Fibroblast of skin of right biceps (primary cell): ENCODE data around the gene PGLYRP1.
A peak's percentile ranks its signal among the peaks of the same experiment; 100 is the strongest.

Experiments
- DNase-seq: peaks from one replicate; pipeline ENCODE4 v3.0.0-alpha.2; 2013

Gene PGLYRP1

GRCh38 chr19:46031781-46032596 is 9.1 kb upstream of the PGLYRP1 start:
- DNase-seq, result no peak

- DNase-seq, result no peak
Measured at GRCh38 chr19:46030812-46031550, 8.1 kb upstream of the PGLYRP1 start.

- DNase-seq, result no peak
Measured at GRCh38 chr19:46025835-46026234, 3.0 kb upstream of the PGLYRP1 start.

DNA sequence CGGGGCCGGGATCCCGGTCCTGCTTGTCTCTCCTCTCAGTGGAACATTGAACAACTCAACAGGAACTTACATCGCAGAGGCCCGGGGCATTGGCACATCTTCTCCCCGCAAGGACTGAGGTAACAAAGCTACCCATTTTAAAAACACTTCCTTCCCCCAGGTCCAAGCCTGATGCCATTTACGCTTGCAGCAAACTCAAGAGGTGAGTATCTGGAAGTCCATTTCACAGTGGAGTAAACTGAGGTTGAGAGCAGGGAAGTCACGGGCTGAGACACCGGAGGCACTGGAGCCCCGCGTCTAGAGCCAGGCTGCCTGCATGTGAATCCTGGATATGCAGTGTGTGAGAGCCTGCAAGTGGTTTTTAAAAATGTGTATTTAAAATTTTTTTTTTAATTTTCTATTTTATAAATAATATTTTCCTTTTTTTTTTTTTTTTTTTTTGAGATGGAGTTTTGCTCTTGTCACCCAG is 492 bp upstream of the PGLYRP1 start:
- no peak for DNase-seq

DNA sequence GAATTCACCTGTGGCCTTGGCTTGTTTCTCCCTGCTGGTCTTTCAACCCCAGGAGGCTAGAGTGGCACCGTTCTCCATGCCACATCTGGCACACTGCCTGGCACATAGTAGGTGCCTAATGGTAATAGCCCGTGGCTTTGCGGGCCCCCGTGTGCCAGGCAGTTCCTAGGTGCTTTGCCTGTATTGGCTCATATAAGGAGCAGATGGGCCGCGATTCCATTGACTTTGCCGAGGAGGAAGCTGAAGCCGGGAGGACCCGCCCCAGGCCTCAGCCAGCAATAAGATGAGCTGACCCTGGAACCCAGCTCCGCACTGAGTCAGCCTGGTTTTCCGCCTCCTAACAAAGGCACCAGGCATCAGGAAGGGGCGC is 807 bp downstream of the PGLYRP1 start:
- DNase-seq, result no peak

DNA sequence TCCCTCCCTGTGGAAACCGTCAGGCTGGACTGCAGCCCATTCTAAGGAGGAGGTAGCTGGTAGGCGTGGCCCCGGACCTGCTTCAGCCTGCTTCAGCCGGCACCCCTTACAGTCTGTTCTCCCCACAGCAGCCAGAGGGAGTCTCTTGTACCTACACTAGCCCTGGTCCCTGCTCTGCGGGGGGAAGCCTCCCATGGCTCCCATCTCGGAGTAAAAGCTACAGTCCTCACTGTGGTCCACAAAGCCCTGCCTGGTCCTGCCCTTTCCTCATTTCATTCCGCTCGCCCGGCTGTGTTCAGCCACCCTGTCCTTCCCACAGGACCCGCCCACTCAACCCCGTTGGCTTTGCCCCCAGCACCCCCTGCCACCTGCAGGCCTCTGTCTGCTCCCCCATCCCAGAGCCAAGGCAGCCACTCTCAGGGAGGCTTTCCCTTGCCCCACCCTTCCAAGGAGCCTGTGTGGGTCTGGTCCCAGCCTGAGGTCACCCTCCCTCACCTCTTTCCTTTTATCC is 1.3 kb downstream of the PGLYRP1 start:
- no peak for DNase-seq

DNA sequence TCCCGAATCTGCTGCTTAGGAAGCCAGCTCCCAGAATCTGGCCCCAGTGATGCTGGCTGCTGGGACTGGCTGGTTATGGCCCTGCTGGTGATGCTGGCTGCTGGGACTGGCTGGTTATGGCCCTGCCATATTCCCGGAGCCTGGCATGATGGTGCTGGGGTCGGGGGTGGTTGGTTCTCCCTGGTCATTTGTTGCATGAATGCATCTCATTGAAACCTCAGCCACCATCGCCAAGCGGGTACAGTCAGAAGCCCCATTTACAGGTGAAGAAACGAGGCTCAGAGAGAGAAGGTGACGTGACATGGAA is 2.1 kb downstream of the PGLYRP1 start:
- no peak for DNase-seq

DNA sequence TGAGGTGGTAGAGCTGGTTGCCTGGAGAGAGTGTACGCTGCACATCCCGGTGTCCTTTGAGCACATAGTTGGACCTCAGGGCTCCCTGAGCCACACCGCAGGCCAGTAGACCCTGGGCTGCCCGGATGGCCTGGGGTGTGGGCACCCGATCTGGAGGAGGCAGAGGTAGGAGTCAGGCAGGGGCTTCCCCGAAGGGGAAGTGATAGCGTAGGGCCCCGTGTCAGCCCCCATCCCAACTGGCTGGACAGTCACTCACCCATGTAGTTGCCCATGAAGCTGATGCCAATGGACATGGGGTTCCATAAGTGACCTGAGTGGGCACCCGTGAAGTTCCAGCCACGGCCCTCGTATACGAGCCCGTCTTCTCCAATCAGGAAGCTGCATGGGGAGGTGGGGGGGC is 3.6 kb downstream of the PGLYRP1 start:
- DNase-seq, result no peak

DNA sequence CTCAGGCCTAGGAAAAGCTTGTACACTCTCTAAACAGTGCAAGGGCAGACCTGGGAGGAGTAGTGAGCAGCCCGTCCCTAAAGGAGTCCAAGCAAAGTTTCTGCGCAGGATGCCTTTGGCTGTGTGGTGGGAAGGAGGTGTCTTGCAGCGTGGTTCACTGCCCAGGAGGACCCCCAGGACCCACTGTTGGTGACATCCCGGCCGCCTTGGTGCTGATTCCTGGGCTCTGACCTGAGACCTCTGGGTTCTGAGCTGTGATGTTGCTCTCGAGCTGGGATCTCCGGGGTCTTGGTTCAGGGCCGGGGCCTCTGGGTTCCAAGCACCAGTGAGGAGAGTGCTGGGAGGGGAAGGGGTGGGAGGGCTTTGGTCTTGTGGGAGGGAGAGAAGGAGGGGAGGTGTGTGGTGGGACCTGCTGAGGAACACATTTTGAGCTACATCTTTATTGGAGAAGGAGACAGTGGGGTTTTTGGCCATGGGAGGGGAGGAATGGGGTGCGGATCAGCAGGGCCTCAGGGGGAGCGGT is 4.1 kb downstream of the PGLYRP1 start:
- DNase-seq, result no peak

DNA sequence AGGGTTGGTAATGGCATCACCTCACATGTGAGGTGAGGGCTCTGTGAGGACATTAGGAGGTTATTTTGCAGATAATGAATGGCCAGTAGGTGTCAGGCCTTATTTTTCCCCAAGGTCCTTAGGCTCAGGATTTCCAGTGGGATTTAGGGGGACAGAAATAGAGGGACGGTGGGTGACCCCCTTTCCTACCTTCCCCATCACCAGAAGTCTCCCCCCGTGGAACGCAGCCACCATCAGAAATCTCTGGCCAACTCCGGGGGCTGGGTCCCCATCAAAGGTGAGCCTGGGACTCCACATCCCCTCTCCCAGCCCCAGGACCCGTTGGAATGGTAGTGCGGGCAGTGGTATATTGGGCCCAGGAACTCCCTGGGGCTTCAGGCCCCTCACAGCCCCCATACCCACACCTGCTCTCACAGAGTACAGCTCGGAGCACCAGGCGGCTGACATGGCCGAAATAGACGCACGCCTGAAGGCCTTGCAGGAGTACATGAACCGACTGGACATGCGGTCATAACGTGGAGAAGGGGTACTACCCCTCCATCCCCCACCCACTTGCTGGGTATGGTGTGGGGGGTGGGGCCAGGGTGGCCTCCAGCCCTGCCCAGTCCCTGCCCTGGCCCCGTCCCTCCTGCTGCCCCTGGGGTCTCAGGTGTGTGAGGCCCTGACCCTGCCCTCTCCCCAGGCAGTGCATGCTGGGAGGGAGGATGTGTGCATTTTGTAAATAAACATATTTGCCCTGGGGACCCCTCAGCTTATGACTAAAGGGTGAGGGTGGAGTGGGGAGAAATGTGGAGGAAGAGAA is 4.8 kb downstream of the PGLYRP1 start:
- DNase-seq, result no peak

- no peak for DNase-seq
Measured at GRCh38 chr19:46017095-46017429, 5.8 kb downstream of the PGLYRP1 start.

- DNase-seq, result peak; percentile 68
Measured at GRCh38 chr19:46016426-46017094, 6.3 kb downstream of the PGLYRP1 start.

DNA sequence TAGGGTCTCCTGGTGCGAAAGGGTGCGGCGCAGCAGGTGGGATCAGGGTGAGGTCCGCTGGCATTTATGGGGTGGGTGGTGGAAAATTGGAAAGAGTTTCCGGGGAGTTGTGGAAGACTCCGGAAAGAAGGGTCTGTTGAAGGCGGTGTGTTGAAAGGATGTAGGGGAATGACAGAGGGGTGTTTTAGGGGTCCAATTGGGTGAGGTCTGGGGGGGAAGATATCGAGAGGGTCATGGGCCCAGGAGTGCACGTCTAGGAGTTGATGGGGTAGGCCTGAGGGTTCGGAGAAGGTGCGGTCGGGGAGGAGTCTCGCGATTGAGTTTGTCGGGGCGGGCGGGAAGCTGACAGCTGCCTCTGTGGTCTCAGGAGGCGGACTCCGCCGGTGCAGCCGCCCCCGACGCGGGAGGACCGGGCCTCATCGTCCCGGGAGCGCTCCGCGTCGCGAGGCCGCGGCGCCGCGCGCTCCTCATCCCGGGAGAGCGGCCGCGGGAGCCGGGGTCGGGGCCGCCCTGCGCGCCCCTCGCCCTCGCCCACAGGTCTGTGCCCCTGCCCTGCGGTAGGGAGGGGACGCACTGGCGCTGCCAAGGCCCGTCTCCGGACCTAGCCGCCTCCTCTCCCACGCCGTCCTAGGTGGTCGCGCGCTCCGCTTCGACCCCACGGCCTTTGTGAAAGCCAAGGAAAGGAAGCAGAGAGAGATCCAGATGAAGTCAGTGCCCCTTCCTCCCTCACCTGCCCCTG is 7.0 kb downstream of the PGLYRP1 start:
- DNase-seq, result no peak

GRCh38 chr19:46014941-46015686 is 7.7 kb downstream of the PGLYRP1 start:
- no peak for DNase-seq

DNA sequence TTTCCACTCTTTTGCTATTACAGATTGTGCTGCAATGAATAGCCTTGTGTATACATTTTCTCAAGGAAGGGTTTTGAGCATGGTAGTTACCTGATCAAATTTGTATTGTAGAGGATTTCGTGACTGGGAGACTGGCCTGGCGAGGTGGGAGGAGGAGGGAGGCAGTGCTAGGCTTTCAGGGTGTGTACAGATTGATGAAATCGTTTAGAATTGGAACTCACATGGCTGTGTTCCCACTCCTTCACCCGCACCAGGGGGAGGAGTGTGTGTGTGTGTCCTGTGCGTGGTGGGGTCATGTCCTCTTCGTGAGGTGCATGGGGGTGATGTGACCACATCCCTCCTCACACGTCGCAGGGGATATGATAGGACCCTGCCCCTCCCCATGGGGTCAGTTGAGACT is 8.3 kb downstream of the PGLYRP1 start:
- DNase-seq, result no peak

GRCh38 chr19:46009530-46010510 is 13.0 kb downstream of the PGLYRP1 start:
- DNase-seq, result peak; percentile 66

- no peak for DNase-seq
Measured at GRCh38 chr19:46006411-46006810, 16.4 kb downstream of the PGLYRP1 start.

GRCh38 chr19:46002678-46003275 is 20.1 kb downstream of the PGLYRP1 start:
- DNase-seq, result no peak

DNA sequence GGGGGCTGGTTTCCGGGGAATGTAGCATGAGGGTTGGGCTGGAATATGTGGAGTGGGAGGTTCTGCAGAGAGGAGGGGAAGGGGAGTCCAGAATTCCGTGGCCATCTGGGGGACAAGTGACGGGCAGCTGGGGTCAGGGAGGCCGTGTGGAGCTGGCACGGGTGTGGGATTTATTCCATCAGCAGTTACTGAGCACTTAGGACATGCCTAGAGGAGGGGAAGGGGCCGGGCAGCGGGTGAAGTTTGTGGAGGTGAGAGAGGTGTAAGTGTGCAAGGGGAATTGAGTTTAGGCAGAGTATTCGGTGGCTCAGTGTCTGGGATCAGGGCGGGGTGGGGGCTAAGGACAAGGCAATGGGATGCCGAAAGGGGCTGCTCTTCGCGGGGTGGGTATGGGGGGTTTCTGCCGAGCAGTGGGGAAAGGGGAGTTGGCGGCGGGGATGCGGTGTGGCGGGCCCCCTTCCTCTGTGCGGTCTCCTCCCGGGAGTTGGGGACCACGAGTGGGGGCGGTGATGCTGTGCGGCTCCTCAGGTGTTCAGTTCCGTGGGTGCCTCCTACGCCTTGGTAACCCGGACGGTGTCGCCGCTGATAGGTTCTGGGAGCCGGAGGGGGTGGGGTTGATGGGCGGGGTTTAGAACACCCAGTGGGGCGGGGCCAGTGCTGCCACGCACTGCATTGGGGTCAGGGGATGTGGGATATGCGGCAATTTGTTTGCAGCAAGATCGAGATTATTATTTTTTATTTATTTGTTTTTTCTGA is 22.2 kb downstream of the PGLYRP1 start:
- DNase-seq, result no peak
